ENCODE data around the gene LRRTM3.

The LRRTM3 gene

DNA sequence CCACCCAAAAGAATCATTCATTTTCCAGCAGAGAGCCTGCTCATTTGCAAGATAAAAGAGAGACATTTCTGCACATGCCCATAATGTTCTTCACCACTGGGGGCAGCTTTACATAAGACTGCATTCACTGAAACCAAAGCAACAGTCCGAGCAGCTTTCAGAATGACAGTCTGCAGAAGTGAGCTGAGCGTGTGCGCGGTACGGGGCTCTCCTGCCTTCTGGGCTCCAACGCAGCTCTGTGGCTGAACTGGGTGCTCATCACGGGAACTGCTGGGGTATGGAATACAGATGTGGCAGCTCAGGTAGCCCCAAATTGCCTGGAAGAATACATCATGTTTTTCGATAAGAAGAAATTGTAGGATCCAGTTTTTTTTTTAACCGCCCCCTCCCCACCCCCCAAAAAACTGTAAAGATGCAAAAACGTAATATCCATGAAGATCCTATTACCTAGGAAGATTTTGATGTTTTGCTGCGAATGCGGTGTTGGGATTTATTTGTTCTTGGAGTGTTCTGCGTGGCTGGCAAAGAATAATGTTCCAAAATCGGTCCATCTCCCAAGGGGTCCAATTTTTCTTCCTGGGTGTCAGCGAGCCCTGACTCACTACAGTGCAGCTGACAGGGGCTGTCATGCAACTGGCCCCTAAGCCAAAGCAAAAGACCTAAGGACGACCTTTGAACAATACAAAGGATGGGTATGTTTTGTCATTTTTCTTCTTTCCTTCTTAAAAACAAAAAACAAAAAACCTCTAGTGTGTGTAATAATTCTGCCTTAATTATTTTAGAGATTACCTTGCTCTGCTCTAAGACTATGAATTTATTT is at the start of gene LRRTM3:
TSS of gene LRRTM3 (plus strand) at position 141 of the 820 bp plus-strand sequence.
- peak; percentile 70 to 93 for DNase-seq

DNA sequence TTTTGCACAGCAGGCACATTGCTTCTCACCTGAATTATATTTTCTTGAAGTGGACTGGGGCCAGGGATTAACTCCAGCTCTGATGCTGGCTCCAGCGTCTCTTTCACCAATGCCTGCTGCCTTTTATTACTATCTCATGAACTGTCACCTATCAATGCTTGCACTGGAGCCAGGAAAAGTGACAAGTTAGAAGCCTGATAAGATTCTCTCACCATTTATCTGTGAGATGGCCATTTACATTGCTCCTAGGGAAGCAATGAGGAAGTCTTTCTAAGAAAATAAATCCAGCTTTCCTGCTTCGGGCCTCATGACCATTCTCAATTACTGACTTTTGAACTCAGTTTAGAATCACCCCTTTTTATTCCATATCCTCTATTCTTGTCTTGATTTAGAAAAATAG is 48.5 kb upstream of the LRRTM3 start:
- no peak for DNase-seq

DNA sequence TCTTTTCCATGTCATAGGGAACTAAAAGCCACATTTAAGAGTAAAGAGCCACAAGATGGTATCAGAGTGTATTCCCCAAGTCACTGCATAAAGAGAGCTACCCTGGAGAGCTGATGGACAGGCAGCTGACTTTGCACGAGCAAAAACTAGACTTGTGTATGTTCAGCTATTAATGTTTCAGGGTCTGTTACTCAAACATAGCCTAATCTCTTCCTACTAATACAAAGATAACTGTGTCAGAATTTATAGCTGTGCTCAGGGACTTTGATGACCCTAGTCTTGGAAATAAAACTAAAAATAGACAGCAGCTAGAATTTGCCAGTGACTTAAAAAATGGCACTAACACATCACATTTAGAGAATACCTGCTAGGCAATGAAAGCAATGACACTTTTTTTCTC is 45.5 kb upstream of the LRRTM3 start:
- DNase-seq: no peak

DNA sequence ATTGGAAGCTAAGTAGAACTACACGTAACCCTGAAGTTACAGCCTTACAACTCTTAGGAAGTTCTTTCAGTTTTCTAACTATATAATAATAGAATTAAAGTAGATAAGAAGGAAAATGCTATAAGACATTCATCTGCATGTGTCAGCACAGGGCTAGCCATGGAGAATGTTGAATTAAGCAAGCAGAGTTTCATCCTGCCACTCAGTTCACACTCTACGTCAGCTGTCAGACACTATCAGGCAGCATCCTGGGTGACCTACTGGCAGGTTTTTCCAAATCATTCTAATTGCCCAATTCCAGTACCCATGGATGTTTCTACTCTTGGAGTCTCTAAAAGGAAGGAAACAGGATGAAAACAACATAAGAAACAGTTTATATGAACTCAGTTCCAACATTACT is 45.0 kb upstream of the LRRTM3 start:
- no peak for DNase-seq

DNA sequence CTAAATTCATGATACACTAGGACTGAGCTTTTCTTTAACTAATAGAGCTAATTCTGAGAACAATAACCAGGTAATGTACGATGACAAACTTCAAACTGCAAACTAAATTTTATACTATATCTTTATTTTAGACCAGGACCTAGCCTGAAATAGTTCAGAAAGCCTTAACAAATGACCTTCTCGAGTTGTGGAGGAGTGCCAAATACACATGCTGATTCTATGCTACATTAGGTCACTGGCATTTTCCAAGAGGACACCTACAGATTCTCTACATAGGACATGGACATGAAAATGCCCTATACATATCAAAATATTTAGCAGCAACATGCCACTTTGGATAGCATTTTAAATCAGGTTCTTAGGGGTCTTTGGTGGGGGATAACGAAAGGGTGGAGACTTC is 44.0 kb upstream of the LRRTM3 start:
- DNase-seq: no peak

DNA sequence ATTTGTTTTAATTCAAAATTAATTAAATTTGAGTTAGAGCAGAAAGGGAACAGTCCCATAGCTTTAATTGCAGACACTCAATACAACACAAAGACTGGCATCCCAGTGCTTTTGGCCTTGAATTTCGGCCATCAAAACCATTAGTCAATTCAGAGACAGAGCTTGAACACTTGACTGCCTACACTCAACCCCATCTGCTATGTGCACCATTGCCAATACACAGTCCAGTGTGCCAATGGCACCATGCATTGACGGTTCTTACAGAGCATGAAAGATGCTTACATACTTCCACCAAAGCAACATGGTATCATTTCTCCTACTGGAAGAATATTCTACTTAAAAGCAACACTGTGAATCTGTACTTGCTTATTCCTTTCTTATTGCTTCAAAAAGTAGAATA is 43.6 kb upstream of the LRRTM3 start:
- DNase-seq: no peak

DNA sequence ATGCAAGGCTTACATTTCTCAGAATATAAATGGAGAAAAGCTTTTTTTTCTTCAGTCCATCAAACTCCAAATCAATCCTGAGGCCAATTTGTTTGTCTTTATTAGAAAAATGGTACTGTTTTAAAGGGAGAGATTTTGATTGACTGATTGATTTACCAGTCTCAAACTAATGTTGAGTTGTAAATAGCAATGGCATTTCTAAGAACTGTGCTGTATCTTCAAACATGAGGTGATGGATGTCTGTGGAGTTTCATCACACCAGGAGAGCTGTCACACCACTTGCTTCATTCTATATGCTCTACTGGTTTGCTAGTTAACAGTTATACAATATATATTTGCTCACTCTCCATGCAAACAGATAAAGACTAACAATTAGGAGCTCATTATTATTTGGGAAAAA is 39.0 kb upstream of the LRRTM3 start:
- no peak for DNase-seq

DNA sequence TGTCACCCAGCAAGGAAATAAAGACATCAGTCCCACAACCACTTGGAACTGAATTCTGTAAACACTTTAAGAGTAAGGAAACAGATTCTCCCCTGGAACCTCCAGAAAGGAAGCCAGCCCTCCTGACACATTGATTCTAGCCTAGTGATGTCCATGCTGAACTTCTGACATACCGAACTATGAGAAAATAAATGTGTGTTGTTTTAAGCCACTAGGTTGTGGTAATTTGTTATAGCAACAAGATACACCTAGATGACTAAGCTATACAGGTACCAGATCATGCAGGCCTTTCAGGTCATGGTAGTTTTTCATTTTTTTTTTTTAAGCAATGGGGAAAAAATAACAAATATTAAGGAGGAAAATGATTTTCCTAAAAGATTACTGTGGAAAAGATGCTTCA is 37.6 kb upstream of the LRRTM3 start:
- DNase-seq: no peak

DNA sequence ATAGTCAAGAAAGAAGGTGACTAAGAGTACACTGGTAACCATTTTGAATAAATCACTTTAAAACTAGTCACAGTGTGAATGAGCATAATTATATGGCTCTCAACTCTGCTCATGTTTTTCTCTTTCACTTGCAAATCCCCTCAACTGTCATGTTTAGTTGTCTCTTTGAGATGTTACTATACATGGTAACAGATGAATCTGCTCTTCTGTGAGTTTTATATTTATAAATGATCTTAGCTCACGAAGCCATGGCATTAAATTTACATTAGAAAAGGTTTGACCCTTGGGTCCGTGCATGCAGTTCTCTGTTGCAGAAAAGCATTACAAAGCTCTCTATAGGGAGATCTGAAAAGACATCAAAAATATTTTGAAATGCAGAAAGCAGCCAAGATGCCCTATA is 33.0 kb upstream of the LRRTM3 start:
- DNase-seq: no peak

DNA sequence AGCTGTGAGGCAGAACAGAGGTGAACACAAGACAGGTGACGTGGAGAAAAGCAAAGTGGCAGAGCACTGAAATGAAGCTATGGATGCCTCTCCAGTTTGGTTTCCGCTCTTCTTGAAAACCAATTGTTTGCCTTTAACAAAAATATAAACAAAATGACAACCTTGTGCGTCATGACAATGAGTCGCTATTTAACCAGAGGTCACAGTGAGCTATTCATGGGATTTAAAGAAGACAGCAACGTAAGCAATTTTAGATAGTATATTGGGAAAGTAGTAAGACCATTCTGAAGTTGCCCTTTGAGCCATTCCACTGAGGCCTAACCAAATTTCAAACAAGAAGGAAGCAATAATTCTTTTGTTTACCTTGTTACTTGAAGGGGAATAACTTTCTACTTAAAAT is 15.2 kb upstream of the LRRTM3 start:
- no peak for DNase-seq

DNA sequence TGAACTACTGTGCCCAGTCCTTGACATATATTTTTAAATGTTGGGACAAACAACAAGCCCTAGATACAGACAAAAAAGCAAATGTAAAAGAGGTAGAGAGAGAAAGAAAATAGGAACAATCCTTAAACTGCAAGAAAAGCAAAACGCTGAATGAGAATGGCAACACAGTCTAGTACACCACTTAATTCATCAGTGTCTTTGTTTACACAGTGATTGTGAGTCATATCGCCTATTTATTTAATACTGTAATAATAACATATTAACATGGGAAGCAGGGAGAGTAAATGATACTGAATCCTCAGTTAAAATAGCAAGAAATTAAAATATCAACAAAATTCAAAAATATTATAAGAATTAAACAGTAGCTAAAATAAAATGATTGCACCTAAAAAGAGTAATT is 9.8 kb upstream of the LRRTM3 start:
- no peak for DNase-seq

DNA sequence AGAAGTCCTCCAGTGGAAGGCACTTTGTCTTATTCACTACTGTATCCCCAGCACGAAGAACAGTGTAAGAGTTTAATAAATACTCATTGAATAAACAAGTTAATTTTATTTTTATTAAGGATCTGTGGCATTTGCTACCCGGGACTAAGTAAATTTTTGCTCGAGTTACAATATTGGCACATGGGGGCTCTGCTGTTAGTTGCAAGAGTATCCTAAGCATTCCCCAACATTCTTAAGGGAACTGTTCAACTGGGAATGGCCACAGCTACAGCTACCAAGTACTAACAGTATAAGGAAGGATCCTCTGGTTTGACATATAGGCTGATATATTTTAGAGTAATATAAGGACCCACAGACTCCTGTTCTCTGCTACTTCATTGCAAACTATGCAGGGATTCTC is 8.7 kb upstream of the LRRTM3 start:
- DNase-seq: peak in 1 of 2 donors; percentile 19

DNA sequence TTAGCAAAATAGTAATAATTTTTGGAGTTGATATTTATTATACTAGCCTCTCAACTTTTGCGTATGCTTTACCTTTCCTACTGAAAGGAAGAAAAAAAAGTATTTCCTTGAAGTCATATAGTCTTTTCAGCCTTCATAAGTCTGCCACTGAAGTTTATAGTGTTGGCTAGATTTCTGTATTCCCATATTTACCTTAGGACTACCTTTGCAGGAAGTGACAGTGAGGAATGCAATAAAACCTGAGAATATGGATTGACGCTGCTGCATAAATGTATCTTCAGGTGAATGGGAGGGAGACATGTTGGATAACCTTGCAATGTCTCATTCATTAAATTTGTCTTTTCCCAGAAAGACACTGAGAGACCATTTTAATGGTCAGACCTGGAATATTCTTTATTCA is 6.6 kb upstream of the LRRTM3 start:
- DNase-seq: no peak

DNA sequence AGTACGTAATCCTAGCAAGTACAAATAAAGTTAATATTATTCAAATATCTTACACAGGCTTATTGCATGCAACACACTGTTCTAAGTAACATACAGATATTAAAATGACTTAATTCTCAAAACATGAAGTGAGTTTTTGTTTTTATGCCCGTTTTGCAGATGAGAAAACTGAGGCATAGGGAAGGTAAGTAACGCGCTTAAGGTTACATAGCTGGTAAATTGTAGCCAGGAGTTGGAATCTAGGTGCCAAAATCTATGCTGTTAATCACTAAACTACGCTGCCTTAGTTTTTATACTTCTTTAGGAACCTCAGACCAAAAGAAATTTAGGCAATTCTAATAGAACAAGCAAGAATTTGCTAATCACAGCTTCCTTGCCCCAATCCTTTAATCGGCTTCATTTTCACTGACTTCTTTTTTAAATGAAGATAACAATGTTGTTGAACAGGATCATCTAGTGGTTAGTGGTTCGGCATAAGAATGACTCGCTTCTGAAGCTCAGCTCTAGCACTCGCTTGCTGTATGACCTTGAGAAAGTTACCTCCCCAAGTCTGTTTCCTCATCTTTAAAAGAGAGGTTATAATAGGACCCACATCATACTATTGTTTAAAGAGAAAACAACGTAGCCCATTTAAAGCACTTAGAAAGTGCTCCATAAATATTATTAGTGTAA is 1.0 kb upstream of the LRRTM3 start:
- DNase-seq: no peak

DNA sequence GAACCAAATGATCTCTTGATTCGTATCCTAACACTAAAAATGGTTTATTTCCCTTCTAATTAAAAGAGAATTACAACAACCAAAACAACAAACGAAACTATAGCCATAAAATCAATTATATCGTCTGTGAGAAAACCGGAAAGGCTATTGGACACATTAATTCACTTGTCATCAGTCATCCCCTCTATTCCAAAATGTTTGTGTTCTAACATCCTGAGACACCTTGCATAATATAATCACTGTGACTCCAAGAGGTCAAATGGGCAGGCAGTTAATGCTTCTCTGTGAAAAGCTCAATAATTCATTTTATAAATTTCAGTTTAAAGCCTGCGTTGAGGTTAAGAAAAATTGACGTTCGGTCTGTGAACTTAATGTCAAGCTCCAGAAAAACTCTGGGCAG is 463 bp upstream of the LRRTM3 start:
- DNase-seq: no peak

DNA sequence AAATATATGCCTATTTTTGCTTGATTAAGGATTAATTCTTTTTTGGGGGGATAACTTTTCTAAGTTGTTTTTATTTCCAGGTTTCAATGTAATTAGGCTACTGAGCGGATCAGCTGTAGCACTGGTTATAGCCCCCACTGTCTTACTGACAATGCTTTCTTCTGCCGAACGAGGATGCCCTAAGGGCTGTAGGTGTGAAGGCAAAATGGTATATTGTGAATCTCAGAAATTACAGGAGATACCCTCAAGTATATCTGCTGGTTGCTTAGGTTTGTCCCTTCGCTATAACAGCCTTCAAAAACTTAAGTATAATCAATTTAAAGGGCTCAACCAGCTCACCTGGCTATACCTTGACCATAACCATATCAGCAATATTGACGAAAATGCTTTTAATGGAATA is 1.0 kb downstream of the LRRTM3 start:
- peak in 1 of 2 donors; percentile 1 for DNase-seq

DNA sequence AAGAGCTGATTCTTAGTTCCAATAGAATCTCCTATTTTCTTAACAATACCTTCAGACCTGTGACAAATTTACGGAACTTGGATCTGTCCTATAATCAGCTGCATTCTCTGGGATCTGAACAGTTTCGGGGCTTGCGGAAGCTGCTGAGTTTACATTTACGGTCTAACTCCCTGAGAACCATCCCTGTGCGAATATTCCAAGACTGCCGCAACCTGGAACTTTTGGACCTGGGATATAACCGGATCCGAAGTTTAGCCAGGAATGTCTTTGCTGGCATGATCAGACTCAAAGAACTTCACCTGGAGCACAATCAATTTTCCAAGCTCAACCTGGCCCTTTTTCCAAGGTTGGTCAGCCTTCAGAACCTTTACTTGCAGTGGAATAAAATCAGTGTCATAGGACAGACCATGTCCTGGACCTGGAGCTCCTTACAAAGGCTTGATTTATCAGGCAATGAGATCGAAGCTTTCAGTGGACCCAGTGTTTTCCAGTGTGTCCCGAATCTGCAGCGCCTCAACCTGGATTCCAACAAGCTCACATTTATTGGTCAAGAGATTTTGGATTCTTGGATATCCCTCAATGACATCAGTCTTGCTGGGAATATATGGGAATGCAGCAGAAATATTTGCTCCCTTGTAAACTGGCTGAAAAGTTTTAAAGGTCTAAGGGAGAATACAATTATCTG is 1.6 kb downstream of the LRRTM3 start:
- DNase-seq: no peak

DNA sequence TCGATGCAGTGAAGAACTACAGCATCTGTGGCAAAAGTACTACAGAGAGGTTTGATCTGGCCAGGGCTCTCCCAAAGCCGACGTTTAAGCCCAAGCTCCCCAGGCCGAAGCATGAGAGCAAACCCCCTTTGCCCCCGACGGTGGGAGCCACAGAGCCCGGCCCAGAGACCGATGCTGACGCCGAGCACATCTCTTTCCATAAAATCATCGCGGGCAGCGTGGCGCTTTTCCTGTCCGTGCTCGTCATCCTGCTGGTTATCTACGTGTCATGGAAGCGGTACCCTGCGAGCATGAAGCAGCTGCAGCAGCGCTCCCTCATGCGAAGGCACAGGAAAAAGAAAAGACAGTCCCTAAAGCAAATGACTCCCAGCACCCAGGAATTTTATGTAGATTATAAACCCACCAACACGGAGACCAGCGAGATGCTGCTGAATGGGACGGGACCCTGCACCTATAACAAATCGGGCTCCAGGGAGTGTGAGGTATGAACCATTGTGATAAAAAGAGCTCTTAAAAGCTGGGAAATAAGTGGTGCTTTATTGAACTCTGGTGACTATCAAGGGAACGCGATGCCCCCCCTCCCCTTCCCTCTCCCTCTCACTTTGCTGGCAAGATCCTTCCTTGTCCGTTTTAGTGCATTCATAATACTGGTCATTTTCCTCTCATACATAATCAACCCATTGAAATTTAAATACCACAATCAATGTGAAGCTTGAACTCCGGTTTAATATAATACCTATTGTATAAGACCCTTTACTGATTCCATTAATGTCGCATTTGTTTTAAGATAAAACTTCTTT is 2.3 kb downstream of the LRRTM3 start:
- DNase-seq: peak; percentile 53 to 54

DNA sequence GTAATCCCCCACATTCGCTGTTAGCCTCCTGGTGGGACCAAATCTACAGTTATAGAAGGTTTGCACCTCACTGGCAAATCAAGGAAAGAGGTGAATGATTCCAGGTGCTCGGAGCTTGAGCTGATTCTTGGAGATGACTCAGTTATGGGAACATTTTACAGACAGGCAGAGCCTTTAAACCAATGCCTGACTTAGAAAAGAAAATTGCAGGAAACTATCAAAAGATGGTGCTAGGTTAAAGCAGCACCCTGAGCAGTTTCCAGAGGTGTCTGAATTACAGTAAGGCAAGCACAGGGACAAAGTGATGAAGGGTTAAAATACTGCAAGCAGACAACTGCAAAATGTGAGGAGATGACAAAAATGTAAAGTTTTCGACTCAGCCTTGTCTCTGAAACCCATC is 2.9 kb downstream of the LRRTM3 start:
- DNase-seq: no peak

DNA sequence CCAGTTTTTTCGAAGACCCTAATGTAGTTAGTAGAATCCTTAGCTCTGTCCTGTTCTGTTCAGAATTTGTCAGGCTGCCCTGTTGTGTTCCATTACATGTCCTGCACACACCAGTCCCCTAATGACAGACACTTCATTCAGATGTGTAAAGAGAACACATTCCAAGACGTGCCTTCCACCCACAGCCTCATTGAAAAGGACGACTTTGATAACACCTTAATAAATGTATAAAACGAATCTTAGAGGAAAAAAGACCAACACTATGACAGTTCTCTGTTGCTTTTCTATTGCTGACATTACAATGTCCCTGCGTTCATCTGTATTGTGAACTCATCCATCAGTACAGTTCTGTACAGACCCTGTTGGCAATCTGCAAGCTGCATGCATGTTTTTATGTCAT is 3.5 kb downstream of the LRRTM3 start:
- DNase-seq: peak; percentile 22 to 46

DNA sequence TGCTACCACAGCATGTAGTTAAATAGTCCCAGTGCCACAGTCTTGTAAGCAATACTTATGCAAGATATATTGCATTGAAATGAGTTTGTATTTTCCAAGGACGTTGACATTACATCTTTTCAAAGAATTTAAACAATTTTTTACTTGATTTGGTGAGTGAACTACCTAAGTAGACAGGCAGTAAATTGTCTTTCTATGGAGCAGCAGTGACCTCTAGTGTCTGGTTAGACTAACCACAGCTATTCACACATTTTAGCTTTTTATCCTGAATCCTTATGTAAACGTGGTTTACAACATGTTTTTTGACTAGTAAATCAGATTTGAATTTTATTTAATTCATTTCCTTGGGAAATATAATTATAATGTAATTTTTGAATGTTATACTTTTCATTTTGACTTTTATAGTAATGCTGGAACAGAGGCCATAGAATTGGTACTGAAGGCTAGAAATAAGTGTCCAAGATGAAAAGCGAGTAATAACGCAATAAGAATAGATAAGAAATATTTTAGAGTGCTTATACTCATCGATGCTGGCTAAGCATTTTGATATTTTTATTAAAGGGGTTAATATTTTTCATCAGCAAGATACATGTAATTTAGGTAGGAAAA is 5.6 kb downstream of the LRRTM3 start:
- DNase-seq: peak in 1 of 2 donors; percentile 87

DNA sequence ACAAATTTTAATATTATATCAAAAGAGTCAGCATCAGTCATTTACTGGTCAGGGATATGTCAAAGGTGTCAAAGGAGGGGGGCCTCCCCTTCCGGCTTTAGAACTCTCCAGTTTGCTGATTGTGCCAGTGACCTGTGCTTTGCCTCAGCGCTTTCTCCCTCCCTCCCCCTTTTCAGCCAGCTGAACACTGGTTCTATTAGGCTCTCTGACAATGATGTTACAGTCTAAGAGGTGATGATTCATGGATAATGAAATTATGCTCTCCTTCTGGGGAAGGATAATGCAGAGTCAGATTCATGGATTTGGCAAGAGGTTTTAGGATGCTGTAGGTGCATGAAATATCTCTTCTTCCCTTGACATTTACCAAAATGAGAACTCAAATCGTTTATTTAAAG is 6.1 kb downstream of the LRRTM3 start:
- DNase-seq: peak in 1 of 2 donors; percentile 75

DNA sequence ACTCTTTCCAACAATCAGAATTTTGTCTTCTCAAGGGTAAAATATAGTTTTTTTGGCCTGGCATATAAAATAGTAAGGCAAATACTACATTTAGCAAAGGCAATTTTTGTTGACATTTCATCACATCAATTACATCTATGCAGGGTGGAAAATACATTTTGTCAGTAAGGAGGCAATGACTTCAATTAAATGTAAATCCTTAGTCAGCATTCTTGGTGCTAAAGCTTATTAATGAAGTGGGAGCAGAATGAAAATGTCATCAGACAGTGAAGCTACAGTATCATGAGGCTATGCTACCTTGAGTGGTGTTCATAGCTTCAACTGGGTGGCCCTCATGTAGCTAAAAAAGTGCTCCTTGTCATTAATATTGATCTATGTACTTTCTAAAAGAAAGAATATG is 8.9 kb downstream of the LRRTM3 start:
- no peak for DNase-seq

Measured in hippocampal formation (tissue), 2 donors.